Loucy (cell line): ENCODE measurements around the gene GRIP2.

ENCODE experiments used
- CTCF ChIP-seq: fragments of 200-600 bp; sonication (generic); conservative IDR thresholded peaks from 2 replicates; pipeline ENCODE4 v1.5.1; 2014; ENCODE audit warnings: mild to moderate bottlenecking, antibody characterized with exemption, low read length
- EZH2phosphoT487 ChIP-seq: fragments of 200-600 bp; IDR thresholded peaks from 2 replicates; pipeline ENCODE4 v1.6.1; 2018; ENCODE audit warnings: antibody characterized with exemption, mild to moderate bottlenecking, moderate library complexity, borderline replicate concordance

- TF ChIP-seq EZH2phosphoT487 (no peak), CTCF (no peak)
Observed at GRCh38 chr3:14480207-14481017, 59.7 kb downstream of the GRIP2 start.
